Parathyroid adenoma (tissue), 2 donors: Measurements from ENCODE around the gene SLC8A3.

Experiments used
- H2AFZ ChIP-seq: fragments of 300-600 bp; sonication (generic); one replicate; pipeline ENCODE4 v1.7.0; 2017; ENCODE audit warnings: antibody characterized with exemption, mild to moderate bottlenecking
- H3K27ac ChIP-seq: fragments of 300-600 bp; sonication (generic); one replicate; pipeline ENCODE4 v1.7.0; 2017
- H3K27me3 ChIP-seq: fragments of 300-600 bp; sonication (generic); one replicate; pipeline ENCODE4 v1.7.0; 2017; ENCODE audit warnings: low read length; ENCODE audit not compliant: control insufficient read depth, insufficient read depth
- H3K36me3 ChIP-seq: fragments of 300-600 bp; sonication (generic); one replicate; pipeline ENCODE4 v1.7.0; 2017; ENCODE audit warnings: low read length; ENCODE audit not compliant: control insufficient read depth, insufficient read depth
- H3K4me1 ChIP-seq: fragments of 300-600 bp; sonication (generic); one replicate; pipeline ENCODE4 v1.7.0; 2017; ENCODE audit warnings: control low read depth
- H3K4me2 ChIP-seq: fragments of 300-600 bp; sonication (generic); one replicate; pipeline ENCODE4 v1.7.0; 2017; ENCODE audit warnings: low read length
- H3K4me3 ChIP-seq: fragments of 300-600 bp; sonication (generic); one replicate; pipeline ENCODE4 v1.7.0; 2017; ENCODE audit warnings: low read depth, low read length
- H3K79me2 ChIP-seq: fragments of 300-600 bp; sonication (generic); one replicate; pipeline ENCODE4 v1.7.0; 2017; ENCODE audit warnings: control low read depth
- H3K9ac ChIP-seq: fragments of 300-600 bp; sonication (generic); one replicate; pipeline ENCODE4 v1.7.0; 2017; ENCODE audit warnings: mild to moderate bottlenecking
- H3K9me3 ChIP-seq: fragments of 300-600 bp; sonication (generic); one replicate; pipeline ENCODE4 v1.7.0; 2017; ENCODE audit warnings: low read length; ENCODE audit not compliant: control insufficient read depth
- CTCF ChIP-seq: fragments of 300-600 bp; sonication (generic); IDR thresholded peaks from one replicate; pipeline ENCODE4 v1.7.0; 2017; ENCODE audit warnings: antibody characterized with exemption, mild to moderate bottlenecking
- donor health status: primary hyperparathyroidism.

SLC8A3 gene

GRCh38 chr14:70047598-70048312, 141.0 kb downstream of the SLC8A3 start:
- no peak for TF ChIP-seq CTCF
- Histone ChIP-seq H3K79me2 (no peaks in the 10 kb centered on the region), H2AFZ (no peak overlapping the region), H3K4me2 (no peak overlapping the region), H3K4me1 (no peaks in the 10 kb centered on the region), H3K36me3 (no peaks in the 10 kb centered on the region), H3K9me3 (no peaks in the 10 kb centered on the region), H3K4me3 (no peak overlapping the region), H3K27me3 (no peaks in the 10 kb centered on the region), H3K9ac (no peak overlapping the region), H3K27ac (no peak overlapping the region)

GRCh38 chr14:70045844-70046535, 142.8 kb downstream of the SLC8A3 start:
- peak; percentile 94 for TF ChIP-seq CTCF
- H3K9me3 ChIP-seq: no peaks in the 10 kb centered on the region
- no peaks in the 10 kb centered on the region for H3K79me2 ChIP-seq
- H3K4me1 ChIP-seq: no peaks in the 10 kb centered on the region
- H3K9ac ChIP-seq: no peak overlapping the region
- H3K4me3 ChIP-seq: no peak overlapping the region
- no peaks in the 10 kb centered on the region for H3K36me3 ChIP-seq
- H3K4me2 ChIP-seq: no peak overlapping the region
- H2AFZ ChIP-seq: peak overlapping the region; percentile 59
- H3K27me3 ChIP-seq: no peaks in the 10 kb centered on the region
- no peak overlapping the region for H3K27ac ChIP-seq

- H3K79me2 ChIP-seq: no peaks in the 10 kb centered on the region
- peak overlapping the region; percentile 59 for H2AFZ ChIP-seq
- H3K9me3 ChIP-seq: no peaks in the 10 kb centered on the region
- H3K4me3 ChIP-seq: no peak overlapping the region
- no peak overlapping the region for H3K4me2 ChIP-seq
- H3K36me3 ChIP-seq: no peaks in the 10 kb centered on the region
- TF ChIP-seq CTCF: no peak
- no peaks in the 10 kb centered on the region for H3K4me1 ChIP-seq
- H3K27me3 ChIP-seq: no peaks in the 10 kb centered on the region
- no peak overlapping the region for H3K27ac ChIP-seq
- H3K9ac ChIP-seq: no peak overlapping the region
Measured at GRCh38 chr14:70045310-70045709, 143.4 kb downstream of the SLC8A3 start.

GRCh38 chr14:70043001-70043400, 145.8 kb downstream of the SLC8A3 start:
- no peaks in the 10 kb centered on the region for H3K36me3 ChIP-seq
- H3K27me3 ChIP-seq: no peaks in the 10 kb centered on the region
- no peak overlapping the region for H3K4me2 ChIP-seq
- H3K79me2 ChIP-seq: no peaks in the 10 kb centered on the region
- H3K9ac ChIP-seq: no peak overlapping the region
- no peak for TF ChIP-seq CTCF
- H3K4me1 ChIP-seq: no peaks in the 10 kb centered on the region
- H2AFZ ChIP-seq: no peak overlapping the region
- no peaks in the 10 kb centered on the region for H3K9me3 ChIP-seq
- no peak overlapping the region for H3K4me3 ChIP-seq
- H3K27ac ChIP-seq: no peak overlapping the region
